T-cell (primary cell): ENCODE measurements around the gene SPATA20. TPM values are rescaled to one million over a fixed set of nuclear protein-coding genes. Genes with fewer than 3 reads are reported as not detected.
A peak's percentile ranks its signal among the peaks of the same experiment; 100 is the strongest.

Experiments
- ATAC-seq, 4 experiments: fragments of 200-7000 bp in 3 of 4; fragments of 150-1000 bp in 1 of 4; cut with Tn5 transposase; replicated peaks in 1 of 4; 1 replicate in 3 of 4; 2 replicates in 1 of 4; pipeline ENCODE4 v1.10.0; 2021; ENCODE audit warnings: moderate library complexity in 3 of 4, mild to moderate bottlenecking in 2 of 4, moderate number of reproducible peaks in 1 of 4
- CTCF ChIA-PET, 2 donors: fragments of 300-600 bp; sonication (Branson Sonifier 250); formaldehyde crosslinking; loops; one replicate each; lab custom pipeline; 2022; ENCODE audit warnings: antibody characterized with exemption in 2 of 2; lab: Charles Lee
- POLR2A ChIA-PET, 2 donors: fragments of 300-600 bp; sonication (Branson Sonifier 250); formaldehyde crosslinking; loops; one replicate each; lab custom pipeline; 2022; ENCODE audit warnings: antibody characterized with exemption in 2 of 2; lab: Charles Lee
- DNase-seq, 35 experiments: peaks; one replicate each; pipeline versions ENCODE4 v3.0.0 to v3.0.0-alpha.2; 2013 to 2023
- H3K27ac ChIP-seq: one replicate; pipeline ENCODE4 v1.5.1; 2013; ENCODE audit warnings: low read length
- H3K27me3 ChIP-seq, 2 experiments: replicated peaks in 1 of 2; 1 replicate in 1 of 2; 2 replicates in 1 of 2; pipeline versions ENCODE4 v1.6.1 to v1.7.0; 2013; ENCODE audit warnings: low read length in 1 of 2, mixed read lengths in 1 of 2; ENCODE audit not compliant: control insufficient read depth in 2 of 2, insufficient read depth in 2 of 2; ENCODE audit errors: extremely low read depth in 1 of 2
- H3K36me3 ChIP-seq, 2 donors: 1 replicate in 1 of 2; 2 replicates in 1 of 2; pipeline versions ENCODE4 v1.6.1 to v1.7.0; 2013; ENCODE audit warnings: low read length in 1 of 2; ENCODE audit not compliant: control insufficient read depth in 2 of 2, insufficient read depth in 1 of 2; ENCODE audit errors: extremely low read depth in 1 of 2
- H3K4me1 ChIP-seq, 2 experiments: 1 replicate in 1 of 2; 2 replicates in 1 of 2; pipeline versions ENCODE4 v1.6.1 to v1.7.0; 2013; ENCODE audit warnings: low read length in 2 of 2, mixed read lengths in 1 of 2; ENCODE audit not compliant: insufficient read depth in 2 of 2, control insufficient read depth in 1 of 2; ENCODE audit errors: extremely low read depth in 1 of 2
- H3K4me3 ChIP-seq, 2 donors: 1 replicate in 1 of 2; 2 replicates in 1 of 2; pipeline versions ENCODE4 v1.5.1 to v1.7.0; 2013; ENCODE audit warnings: mild to moderate bottlenecking in 2 of 2, low read length in 1 of 2, moderate library complexity in 1 of 2; ENCODE audit not compliant: control insufficient read depth in 1 of 2; ENCODE audit errors: extremely low read depth in 1 of 2
- H3K9me3 ChIP-seq: 2 replicates; pipeline ENCODE4 v1.7.0; 2013
- H3K27ac Mint-ChIP-seq, 2 donors: one replicate each; pipeline ENCODE4 v1.8.0; 2020 to 2021; ENCODE audit warnings: mild to moderate bottlenecking in 2 of 2, mixed read lengths in 2 of 2
- H3K27me3 Mint-ChIP-seq, 2 donors: one replicate each; pipeline ENCODE4 v1.8.0; 2021 to 2022; ENCODE audit warnings: mixed read lengths in 2 of 2
- H3K36me3 Mint-ChIP-seq: one replicate; pipeline ENCODE4 v1.8.0; 2021; ENCODE audit warnings: mixed read lengths
- H3K4me1 Mint-ChIP-seq, 3 donors: one replicate each; pipeline ENCODE4 v1.8.0; 2020 to 2022; ENCODE audit warnings: mixed read lengths in 3 of 3, mild to moderate bottlenecking in 1 of 3
- H3K4me3 Mint-ChIP-seq, 3 donors: one replicate each; pipeline ENCODE4 v1.8.0; 2020 to 2022; ENCODE audit warnings: mild to moderate bottlenecking in 3 of 3, mixed read lengths in 3 of 3, moderate library complexity in 3 of 3
- H3K9me3 Mint-ChIP-seq, 3 donors: one replicate each; pipeline ENCODE4 v1.8.0; 2020 to 2022; ENCODE audit warnings: mixed read lengths in 3 of 3
- WGBS: methylation state at CpG from one replicate; pipeline ENCODE4 v1.1.5; 2013; ENCODE audit warnings: missing lambda C conversion rate; ENCODE audit not compliant: insufficient coverage; 5-methylcytosine and 5-hydroxymethylcytosine counted together
- total RNA-seq, 35 experiments: library from RNA in 6 of 35; stranded (reverse) in 6 of 35; fragments of 120-200 nt in 1 of 35; gene quantifications; one replicate each; pipeline versions ENCODE4 v1.2.1 to v1.2.4 and lab custom pipeline; 2013 to 2026

The SPATA20 gene
- total RNA-seq, 5 donors from 2014 or later (not counting 1 experiment from before 2014, with no cell fraction given) = 8.9 to 25.7 (median 20.3) TPM

GRCh38 chr17:50599606-50600005, 52.6 kb downstream of the SPATA20 start:
- H3K9me3 Mint-ChIP-seq = no peaks in the 10 kb centered on the region
- CTCF ChIA-PET = no interaction called here
- H3K27me3 Mint-ChIP-seq = peaks cover 8 to 23% of the 10 kb centered on the region in 2 donors

GRCh38 chr17:50601823-50602375, 54.9 kb downstream of the SPATA20 start:
- POLR2A ChIA-PET = no interaction called here
- Histone ChIP-seq H3K4me3 (no peak overlapping the region), H3K9me3 (no peaks in the 10 kb centered on the region), H3K36me3 (no peaks in the 10 kb centered on the region), H3K27ac (no peak overlapping the region), H3K27me3 (peaks cover 0 to 58% of the 10 kb centered on the region in 2 experiments), H3K4me1 (no peaks in the 10 kb centered on the region)
- Mint-ChIP-seq H3K9me3 (no peaks in the 10 kb centered on the region), H3K36me3 (no peaks in the 10 kb centered on the region), H3K27ac (no peak overlapping the region), H3K4me1 (no peaks in the 10 kb centered on the region), H3K4me3 (no peak overlapping the region), H3K27me3 (peaks cover 16 to 36% of the 10 kb centered on the region in 2 donors)
- WGBS = 63% methylated on average over 10 of the region's 13 CpGs
- no peak for ATAC-seq
- no peak for DNase-seq
- CTCF ChIA-PET = no interaction called here

More at GRCh38 chr17:50599606-50600005, 52.6 kb downstream of the SPATA20 start:
- ATAC-seq (no peak), DNase-seq (no peak)
- Histone ChIP-seq H3K27me3 (peaks cover 0 to 46% of the 10 kb centered on the region in 2 experiments), H3K27ac (no peak overlapping the region), H3K4me3 (no peak overlapping the region), H3K9me3 (no peaks in the 10 kb centered on the region), H3K36me3 (no peaks in the 10 kb centered on the region), H3K4me1 (no peaks in the 10 kb centered on the region)
- Mint-ChIP-seq H3K4me1 (no peaks in the 10 kb centered on the region), H3K4me3 (no peak overlapping the region), H3K27ac (no peak overlapping the region), H3K36me3 (no peaks in the 10 kb centered on the region)
- POLR2A ChIA-PET = no interaction called here
- 83% methylated on average over 7 of the region's 15 CpGs for WGBS

- ATAC-seq (no peak), DNase-seq (no peak)
- Histone ChIP-seq H3K4me1 (no peaks in the 10 kb centered on the region), H3K27me3 (peaks cover 0 to 61% of the 10 kb centered on the region in 2 experiments), H3K36me3 (no peaks in the 10 kb centered on the region), H3K27ac (no peak overlapping the region), H3K4me3 (no peak overlapping the region), H3K9me3 (no peaks in the 10 kb centered on the region)
- no peak overlapping the region for H3K4me3 Mint-ChIP-seq
- H3K27ac Mint-ChIP-seq = no peak overlapping the region
- POLR2A ChIA-PET = no interaction called here
- peaks cover 16 to 39% of the 10 kb centered on the region in 2 donors for H3K27me3 Mint-ChIP-seq
- no peaks in the 10 kb centered on the region for H3K4me1 Mint-ChIP-seq
- H3K36me3 Mint-ChIP-seq = no peaks in the 10 kb centered on the region
- CTCF ChIA-PET = no interaction called here
- 90% methylated on average over 10 of the region's 18 CpGs for WGBS
- H3K9me3 Mint-ChIP-seq = no peaks in the 10 kb centered on the region
Observed at GRCh38 chr17:50602836-50603235, 55.9 kb downstream of the SPATA20 start.

DNA sequence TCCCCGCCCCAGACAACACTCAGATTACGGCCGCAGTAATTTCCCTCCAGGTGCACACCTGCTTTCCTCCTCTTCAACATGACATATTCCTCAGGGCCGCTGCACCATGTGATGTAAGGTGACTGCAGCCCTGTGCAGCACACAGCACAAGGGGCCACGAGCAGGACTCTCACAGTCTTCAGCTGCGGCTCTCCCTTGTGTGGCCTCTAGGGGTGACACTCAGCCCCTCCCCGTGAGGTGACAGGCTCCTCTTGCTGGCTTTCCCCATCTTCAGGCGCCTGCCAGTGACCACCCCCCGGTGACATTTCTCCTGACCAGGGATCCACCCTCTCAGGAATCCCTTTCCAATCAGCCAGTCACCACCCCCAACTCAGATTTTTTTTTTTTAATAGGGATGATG, 56.4 kb downstream of the SPATA20 start:
- Histone ChIP-seq H3K4me1 (no peaks in the 10 kb centered on the region), H3K27ac (no peak overlapping the region), H3K9me3 (no peaks in the 10 kb centered on the region), H3K27me3 (peaks cover 0 to 65% of the 10 kb centered on the region in 2 experiments), H3K4me3 (no peak overlapping the region), H3K36me3 (no peaks in the 10 kb centered on the region)
- H3K27me3 Mint-ChIP-seq = peaks cover 16 to 39% of the 10 kb centered on the region in 2 donors
- H3K36me3 Mint-ChIP-seq = no peaks in the 10 kb centered on the region
- H3K4me3 Mint-ChIP-seq = no peak overlapping the region
- no peaks in the 10 kb centered on the region for H3K9me3 Mint-ChIP-seq
- ChIA-PET POLR2A (no interaction called here), CTCF (no interaction called here)
- H3K4me1 Mint-ChIP-seq = no peaks in the 10 kb centered on the region
- 68% methylated on average over 6 of the region's 9 CpGs for WGBS
- H3K27ac Mint-ChIP-seq = no peak overlapping the region
- ATAC-seq (peak in 2 of 4 experiments; percentile 39 to 45), DNase-seq (no peak)

DNA sequence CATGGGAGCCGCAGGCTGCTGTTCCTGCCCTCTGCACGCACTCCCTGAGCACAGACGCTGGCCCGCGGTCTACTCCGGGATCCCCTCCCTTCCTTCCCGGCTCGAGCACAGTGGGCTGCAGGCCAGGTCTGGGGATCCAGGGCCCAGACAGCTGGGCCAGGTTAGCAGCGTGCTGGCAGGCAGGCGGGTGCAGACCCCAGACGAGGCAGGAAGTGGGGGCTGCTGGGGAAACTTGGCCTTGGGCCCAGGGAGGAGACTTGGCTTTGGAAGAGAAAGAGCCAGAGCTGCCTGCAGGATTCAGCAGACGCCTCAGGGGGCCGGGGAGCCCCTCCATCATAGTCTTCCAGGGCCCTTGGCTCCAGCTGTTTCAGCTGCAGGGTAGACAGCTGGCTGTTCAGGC, 57.5 kb downstream of the SPATA20 start:
- Histone ChIP-seq H3K4me1 (no peaks in the 10 kb centered on the region), H3K9me3 (no peaks in the 10 kb centered on the region), H3K27me3 (peaks cover 0 to 74% of the 10 kb centered on the region in 2 experiments), H3K4me3 (no peak overlapping the region), H3K27ac (no peak overlapping the region), H3K36me3 (no peaks in the 10 kb centered on the region)
- ChIA-PET POLR2A (no interaction called here), CTCF (interaction anchor here in 1 of 2 donors (0.7 kb wide), 1 partner anchor 77 kb away, joined by 3 read pairs; no protein-coding TSS in a partner anchor)
- 17% methylated on average over 12 of the region's 13 CpGs for WGBS
- no peak for DNase-seq
- no peaks in the 10 kb centered on the region for H3K9me3 Mint-ChIP-seq
- no peak for ATAC-seq
- peaks cover 16 to 39% of the 10 kb centered on the region in 2 donors for H3K27me3 Mint-ChIP-seq
- no peak overlapping the region for H3K27ac Mint-ChIP-seq
- H3K4me1 Mint-ChIP-seq = no peaks in the 10 kb centered on the region
- H3K4me3 Mint-ChIP-seq = no peak overlapping the region
- no peaks in the 10 kb centered on the region for H3K36me3 Mint-ChIP-seq

- H3K4me3 Mint-ChIP-seq = no peak overlapping the region
- 53% methylated on average over 4 of the region's 10 CpGs for WGBS
- Histone ChIP-seq H3K27ac (no peak overlapping the region), H3K4me1 (no peaks in the 10 kb centered on the region), H3K36me3 (no peaks in the 10 kb centered on the region), H3K4me3 (no peak overlapping the region), H3K27me3 (peaks cover 0 to 79% of the 10 kb centered on the region in 2 experiments), H3K9me3 (no peaks in the 10 kb centered on the region)
- DNase-seq (no peak), ATAC-seq (no peak)
- CTCF ChIA-PET = interaction anchor here in 1 of 2 donors (0.5 kb wide), 1 partner anchor 18 kb away, joined by 14 read pairs; no protein-coding TSS in a partner anchor
- no peaks in the 10 kb centered on the region for H3K4me1 Mint-ChIP-seq
- peaks cover 21 to 42% of the 10 kb centered on the region in 2 donors for H3K27me3 Mint-ChIP-seq
- POLR2A ChIA-PET = no interaction called here
- no peak overlapping the region for H3K27ac Mint-ChIP-seq
- H3K36me3 Mint-ChIP-seq = no peaks in the 10 kb centered on the region
- no peaks in the 10 kb centered on the region for H3K9me3 Mint-ChIP-seq
Observed at GRCh38 chr17:50605429-50605828, 58.5 kb downstream of the SPATA20 start.
